ENCODE measurements around the gene JAKMIP1. TPM values are rescaled to one million over a fixed set of nuclear protein-coding genes. Genes with fewer than 3 reads are reported as not detected.

JAKMIP1 gene
- total RNA-seq, 1 experiment from 2014 or later = not detected

DNA sequence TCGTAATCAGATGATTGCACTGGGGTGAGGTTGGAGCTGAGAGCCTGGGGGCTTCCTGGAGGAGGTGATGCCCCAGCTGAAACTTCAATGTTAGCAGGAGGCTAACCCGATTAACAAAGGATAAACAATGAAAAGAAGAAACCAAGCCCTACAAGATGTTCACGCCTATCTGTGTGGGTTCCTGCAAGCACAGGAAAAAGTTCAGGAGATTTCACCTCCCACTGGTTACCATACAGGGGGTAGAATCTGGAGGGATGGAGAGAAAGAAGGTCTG lies 27.5 kb downstream of the JAKMIP1 start:
- H3K9me3 ChIP-seq (ENCODE audit: insufficient read depth, low read depth) = no peaks in the 10 kb centered on the region
- no peaks in the 10 kb centered on the region for H4K20me1 ChIP-seq (ENCODE audit: insufficient read depth)
- H3K4me1 ChIP-seq (replicated peaks; ENCODE audit: insufficient read depth) = no peaks in the 10 kb centered on the region
- H3K9me2 ChIP-seq (ENCODE audit: insufficient read depth) = no peaks in the 10 kb centered on the region
- H3K27ac ChIP-seq = no peak overlapping the region
- ChIA-PET POLR2A (ENCODE audit: unreplicated experiment) (no interaction called here), CTCF (no interaction called here)
- H3K79me2 ChIP-seq (ENCODE audit: low read depth) = no peaks in the 10 kb centered on the region
- H3K4me2 ChIP-seq = no peak overlapping the region
- H3K27me3 ChIP-seq (ENCODE audit: insufficient read depth, low read depth) = peaks cover 22% of the 10 kb centered on the region
- no peak overlapping the region for H3K4me3 ChIP-seq
- H3K36me3 ChIP-seq (ENCODE audit: low read depth) = no peaks in the 10 kb centered on the region
- intact Hi-C loops (cut with micrococcal nuclease; ENCODE audit: unreplicated experiment) = no loop called here
- no peak for TF ChIP-seq CTCF (conservative IDR thresholded peaks at IDR 0.05)
- TF ChIP-seq EZH2 (IDR thresholded peaks at IDR 0.05; ENCODE audit: low read depth) = no peak
- BruUV-seq (replicated peaks) = no TSS peak
- no peak overlapping the region for H2AFZ ChIP-seq
- no peaks in the 10 kb centered on the region for H3F3A ChIP-seq (ENCODE audit: insufficient read depth, low read depth)
- no peak for DNase-seq

- H3K36me3 ChIP-seq (ENCODE audit: low read depth) = no peaks in the 10 kb centered on the region
- intact Hi-C loops (cut with micrococcal nuclease; ENCODE audit: unreplicated experiment) = no loop called here
- POLR2A ChIA-PET (ENCODE audit: unreplicated experiment) = no interaction called here
- TF ChIP-seq CTCF (conservative IDR thresholded peaks at IDR 0.05) = no peak
- TF ChIP-seq EZH2 (IDR thresholded peaks at IDR 0.05; ENCODE audit: low read depth) = no peak
- H3K27me3 ChIP-seq (ENCODE audit: insufficient read depth, low read depth) = peaks cover 27% of the 10 kb centered on the region
- H3K4me3 ChIP-seq = no peak overlapping the region
- no peak overlapping the region for H2AFZ ChIP-seq
- no peaks in the 10 kb centered on the region for H3K9me3 ChIP-seq (ENCODE audit: insufficient read depth, low read depth)
- CTCF ChIA-PET = no interaction called here
- no peaks in the 10 kb centered on the region for H3K79me2 ChIP-seq (ENCODE audit: low read depth)
- no peak overlapping the region for H3K27ac ChIP-seq
- BruUV-seq (replicated peaks) = no TSS peak
- H3K4me1 ChIP-seq (replicated peaks; ENCODE audit: insufficient read depth) = no peaks in the 10 kb centered on the region
- H3K4me2 ChIP-seq = no peak overlapping the region
- H3F3A ChIP-seq (ENCODE audit: insufficient read depth, low read depth) = no peaks in the 10 kb centered on the region
- no peak for DNase-seq
- no peaks in the 10 kb centered on the region for H3K9me2 ChIP-seq (ENCODE audit: insufficient read depth)
- no peaks in the 10 kb centered on the region for H4K20me1 ChIP-seq (ENCODE audit: insufficient read depth)
These were observed 28.0 kb downstream of the JAKMIP1 start for GRCh38 chr4:6172093-6172926.

- CTCF ChIA-PET = no interaction called here
- Histone ChIP-seq H3K27ac (no peak overlapping the region), H3K4me2 (no peak overlapping the region), H3K4me3 (no peak overlapping the region), H3K9me3 (ENCODE audit: insufficient read depth, low read depth) (no peaks in the 10 kb centered on the region), H3K27me3 (ENCODE audit: insufficient read depth, low read depth) (peaks cover 31% of the 10 kb centered on the region), H3K9me2 (ENCODE audit: insufficient read depth) (no peaks in the 10 kb centered on the region), H3F3A (ENCODE audit: insufficient read depth, low read depth) (no peaks in the 10 kb centered on the region), H4K20me1 (ENCODE audit: insufficient read depth) (no peaks in the 10 kb centered on the region), H2AFZ (no peak overlapping the region), H3K79me2 (ENCODE audit: low read depth) (no peaks in the 10 kb centered on the region), H3K4me1 (replicated peaks; ENCODE audit: insufficient read depth) (no peaks in the 10 kb centered on the region), H3K36me3 (ENCODE audit: low read depth) (no peaks in the 10 kb centered on the region)
- no TSS peak for BruUV-seq (replicated peaks)
- intact Hi-C loops (cut with micrococcal nuclease; ENCODE audit: unreplicated experiment) = no loop called here
- TF ChIP-seq EZH2 (IDR thresholded peaks at IDR 0.05; ENCODE audit: low read depth) (no peak), CTCF (conservative IDR thresholded peaks at IDR 0.05) (no peak)
- no peak for DNase-seq
- POLR2A ChIA-PET (ENCODE audit: unreplicated experiment) = interaction anchor here (0.6 kb wide), 1 partner anchor 120 kb away, joined by 3 read pairs; no protein-coding TSS in a partner anchor
These were observed 31.1 kb downstream of the JAKMIP1 start for GRCh38 chr4:6169239-6169638.

All from PC-9 (cell line).